Astrocyte of the spinal cord (primary cell): ENCODE data around the gene TMEM143.
"Not testable (repeated sequence)": the region's sequence is repeated elsewhere in the genome, so short reads cannot be mapped to it uniquely, and the experiment has no call there.

Experiments used
- DNase-seq: peaks from one replicate; pipeline ENCODE4 v3.0.0; 2011; ENCODE audit warnings: low read depth, low spot score
- H3K4me3 ChIP-seq: 2 replicates; pipeline ENCODE4 v1.5.1; 2011; ENCODE audit warnings: low read depth, mild to moderate bottlenecking, low read length, moderate library complexity
- CTCF ChIP-seq: IDR thresholded peaks from 2 replicates; pipeline ENCODE4 v1.5.1; 2012; ENCODE audit warnings: low read depth, mild to moderate bottlenecking, low read length, inconsistent platforms
- in situ Hi-C: cut with HindIII; loops from 2 replicates; pipeline ENCODE4 v1.10.0; 2017; ENCODE audit warnings: low sequenced_read_pairs

Gene TMEM143

GRCh38 chr19:48378194-48378570, 14.4 kb upstream of the TMEM143 start:
- no peak for DNase-seq
- TF ChIP-seq CTCF: no peak
- in situ Hi-C loops: no loop called here

GRCh38 chr19:48373567-48373966, 9.8 kb upstream of the TMEM143 start:
- no peak for DNase-seq
- no peak for TF ChIP-seq CTCF
- H3K4me3 ChIP-seq: no peak overlapping the region
- in situ Hi-C loops: no loop called here

More at GRCh38 chr19:48378194-48378570, 14.4 kb upstream of the TMEM143 start:
- no peak overlapping the region for H3K4me3 ChIP-seq

- DNase-seq: no peak
- no peak overlapping the region for H3K4me3 ChIP-seq
- in situ Hi-C loops: no loop called here
- no peak for TF ChIP-seq CTCF
These were observed 9.2 kb upstream of the TMEM143 start for GRCh38 chr19:48372904-48373303.

- H3K4me3 ChIP-seq, DNase-seq, in situ Hi-C loops: not testable (repeated sequence)
These were observed 8.0 kb upstream of the TMEM143 start for GRCh38 chr19:48371771-48372170.

- H3K4me3 ChIP-seq: no peak overlapping the region
- DNase-seq: no peak
- no peak for TF ChIP-seq CTCF
- in situ Hi-C loops: no loop called here
These were observed 7.6 kb upstream of the TMEM143 start for GRCh38 chr19:48371367-48371766.

- H3K4me3 ChIP-seq: no peak overlapping the region
- no peak for DNase-seq
- TF ChIP-seq CTCF: no peak
- in situ Hi-C loops: no loop called here
These were observed 7.2 kb upstream of the TMEM143 start for GRCh38 chr19:48370955-48371354.

GRCh38 chr19:48368936-48369335, 5.2 kb upstream of the TMEM143 start:
- H3K4me3 ChIP-seq: no peak overlapping the region
- in situ Hi-C loops: no loop called here
- no peak for DNase-seq
- no peak for TF ChIP-seq CTCF
